Activated T-cell treated with anti-CD3 and anti-CD28 coated beads, Interleukin-2, amount 50 U/mL, for 72 hours (primary cell): ENCODE data around the gene ERICH6B. TPM values are rescaled to one million over a fixed set of nuclear protein-coding genes. Genes with fewer than 3 reads are reported as not detected.
"Not testable (repeated sequence)": the region's sequence is repeated elsewhere in the genome, so short reads cannot be mapped to it uniquely, and the experiment has no call there.

Experiments used
- ATAC-seq, 2 donors: fragments of 150-1000 bp; cut with Tn5 transposase; replicated peaks in 1 of 2; 2 replicates each; pipeline ENCODE4 v1.10.0; 2021; ENCODE audit warnings: moderate library complexity in 2 of 2, mild to moderate bottlenecking in 1 of 2
- DNase-seq, 2 donors: peaks; one replicate each; pipeline ENCODE4 v3.0.0; 2021 to 2022; ENCODE audit warnings: mixed read lengths in 1 of 2
- H3K27ac Mint-ChIP-seq: one replicate; pipeline ENCODE4 v1.8.0; 2022; ENCODE audit warnings: mild to moderate bottlenecking, moderate library complexity, mixed read lengths
- H3K27me3 Mint-ChIP-seq: one replicate; pipeline ENCODE4 v1.8.0; 2022; ENCODE audit warnings: low read depth, mixed read lengths
- H3K36me3 Mint-ChIP-seq, 2 donors: one replicate each; pipeline ENCODE4 v1.8.0; 2022; ENCODE audit warnings: mixed read lengths in 2 of 2, mild to moderate bottlenecking in 1 of 2; ENCODE audit not compliant: insufficient read depth in 2 of 2
- H3K4me1 Mint-ChIP-seq: one replicate; pipeline ENCODE4 v1.8.0; 2022; ENCODE audit warnings: low read depth, mixed read lengths
- H3K4me3 Mint-ChIP-seq, 2 donors: one replicate each; pipeline ENCODE4 v1.8.0; 2022; ENCODE audit warnings: mild to moderate bottlenecking in 2 of 2, mixed read lengths in 2 of 2, moderate library complexity in 2 of 2
- H3K9me3 Mint-ChIP-seq, 2 donors: one replicate each; pipeline ENCODE4 v1.8.0; 2022; ENCODE audit warnings: mixed read lengths in 2 of 2
- total RNA-seq, 2 donors: library from RNA; stranded (reverse); gene quantifications; one replicate each; pipeline ENCODE4 v1.2.3, GENCODE V29; 2022

The ERICH6B gene
- not detected for total RNA-seq

DNA sequence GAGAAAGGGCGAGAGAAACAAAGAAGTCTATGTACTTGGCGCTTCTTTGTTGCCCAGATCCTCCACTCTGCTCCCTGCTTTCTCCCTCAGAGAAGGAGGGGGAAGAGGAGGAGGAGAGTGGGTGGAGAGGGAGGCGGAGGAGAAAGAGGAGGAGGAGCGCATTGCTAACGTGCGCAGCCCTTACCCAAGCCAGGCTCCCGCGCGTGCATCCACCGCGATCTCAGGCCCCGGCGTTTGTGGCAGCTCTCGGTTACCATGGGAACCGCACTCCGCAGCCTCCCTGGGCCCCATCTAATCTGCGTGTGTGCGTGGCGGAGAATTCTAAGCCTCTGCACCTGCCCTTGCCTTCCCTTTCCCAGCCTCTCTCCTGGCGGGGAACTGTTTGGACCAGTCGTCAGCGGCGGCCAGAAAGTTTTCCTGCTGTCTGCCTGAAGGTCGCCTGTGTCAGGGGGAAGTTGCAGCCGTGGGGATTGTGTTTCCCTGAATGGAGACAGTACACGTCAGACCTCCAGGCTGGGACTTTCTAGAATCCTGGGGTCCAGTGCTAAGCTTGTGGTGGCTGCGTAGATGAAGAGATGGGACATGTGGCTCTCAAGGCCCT is at the start of gene ERICH6B:
Gene ERICH6B (minus strand): TSS at position 239 of the 601 bp plus-strand sequence. CDS start 18,734 bp downstream, outside the sequence.
- DNase-seq = peak in 1 of 2 donors; percentile 9

DNA sequence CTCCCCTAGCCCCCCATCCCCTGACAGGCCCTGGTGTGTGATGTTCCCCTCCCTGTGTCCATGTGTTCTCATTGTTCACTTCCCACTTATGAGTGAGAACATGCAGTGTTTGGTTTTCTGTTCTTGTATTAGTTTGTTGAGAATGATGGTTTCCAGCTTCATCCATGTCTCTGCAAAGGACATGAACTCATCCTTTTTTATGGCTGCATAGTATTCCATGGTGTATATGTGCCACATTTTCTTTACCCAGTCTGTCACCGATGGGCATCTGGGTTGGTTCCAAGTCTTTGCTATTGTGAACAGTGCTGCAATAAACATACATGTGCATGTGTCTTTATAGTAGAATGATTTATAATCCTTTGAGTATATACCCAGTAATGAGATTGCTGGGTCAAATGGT is 47.4 kb upstream of the ERICH6B start:
- H3K9me3 Mint-ChIP-seq, DNase-seq, H3K27me3 Mint-ChIP-seq, H3K36me3 Mint-ChIP-seq, ATAC-seq, H3K4me3 Mint-ChIP-seq, H3K27ac Mint-ChIP-seq, H3K4me1 Mint-ChIP-seq: not testable (repeated sequence)

More for the DNA sequence above, at the start of gene ERICH6B:
- H3K9me3 Mint-ChIP-seq = peaks cover 0 to 1% of the 10 kb centered on the region in 2 donors
- peak; percentile 28 to 45 for ATAC-seq
- H3K36me3 Mint-ChIP-seq = no peaks in the 10 kb centered on the region
- H3K27ac Mint-ChIP-seq = no peak within 1 kb of the TSS
- H3K27me3 Mint-ChIP-seq = peaks cover 69% of the 10 kb centered on the region
- H3K4me3 Mint-ChIP-seq = peak within 1 kb of the TSS in 1 of 2 donors; percentile 28
- peaks cover 5% of the 10 kb centered on the region for H3K4me1 Mint-ChIP-seq

DNA sequence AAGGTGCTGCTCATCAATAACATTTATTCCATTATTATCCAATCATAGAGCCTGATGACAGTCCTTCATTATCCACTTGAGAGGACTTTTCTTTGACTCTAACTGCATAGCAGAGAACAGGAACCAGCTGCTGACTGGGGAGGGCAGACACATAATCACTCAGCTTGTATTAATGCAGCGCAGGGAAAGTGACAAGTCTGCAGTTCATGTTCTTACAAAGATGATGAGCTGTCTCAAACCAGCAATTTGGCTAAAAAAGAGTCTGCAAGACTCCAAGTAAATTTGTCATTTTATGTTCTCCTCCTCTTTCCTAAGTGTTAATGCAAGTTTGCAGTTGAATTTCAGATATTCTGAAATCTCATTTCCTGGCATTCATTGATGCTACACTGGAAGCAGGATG is 46.6 kb upstream of the ERICH6B start:
- Mint-ChIP-seq H3K27me3 (no peaks in the 10 kb centered on the region), H3K4me3 (no peak overlapping the region), H3K9me3 (peaks cover 0 to 7% of the 10 kb centered on the region in 2 donors), H3K4me1 (peaks cover 6% of the 10 kb centered on the region), H3K36me3 (peaks cover 0 to 4% of the 10 kb centered on the region in 2 donors), H3K27ac (no peak overlapping the region)
- DNase-seq (no peak), ATAC-seq (no peak)

GRCh38 chr13:45660458-45660857 is 44.9 kb upstream of the ERICH6B start:
- H3K9me3 Mint-ChIP-seq, H3K27me3 Mint-ChIP-seq, ATAC-seq, H3K4me3 Mint-ChIP-seq, H3K36me3 Mint-ChIP-seq, DNase-seq, H3K4me1 Mint-ChIP-seq: not testable (repeated sequence)
- H3K27ac Mint-ChIP-seq = peak overlapping the region; percentile 3

- H3K9me3 Mint-ChIP-seq = peaks cover 0 to 5% of the 10 kb centered on the region in 2 donors
- peaks cover 0 to 4% of the 10 kb centered on the region in 2 donors for H3K36me3 Mint-ChIP-seq
- DNase-seq (no peak), ATAC-seq (no peak)
- no peaks in the 10 kb centered on the region for H3K27me3 Mint-ChIP-seq
- H3K27ac Mint-ChIP-seq = no peak overlapping the region
- H3K4me3 Mint-ChIP-seq = no peak overlapping the region
- H3K4me1 Mint-ChIP-seq = peaks cover 6% of the 10 kb centered on the region
Measured at GRCh38 chr13:45659536-45659935, 44.0 kb upstream of the ERICH6B start.

DNA sequence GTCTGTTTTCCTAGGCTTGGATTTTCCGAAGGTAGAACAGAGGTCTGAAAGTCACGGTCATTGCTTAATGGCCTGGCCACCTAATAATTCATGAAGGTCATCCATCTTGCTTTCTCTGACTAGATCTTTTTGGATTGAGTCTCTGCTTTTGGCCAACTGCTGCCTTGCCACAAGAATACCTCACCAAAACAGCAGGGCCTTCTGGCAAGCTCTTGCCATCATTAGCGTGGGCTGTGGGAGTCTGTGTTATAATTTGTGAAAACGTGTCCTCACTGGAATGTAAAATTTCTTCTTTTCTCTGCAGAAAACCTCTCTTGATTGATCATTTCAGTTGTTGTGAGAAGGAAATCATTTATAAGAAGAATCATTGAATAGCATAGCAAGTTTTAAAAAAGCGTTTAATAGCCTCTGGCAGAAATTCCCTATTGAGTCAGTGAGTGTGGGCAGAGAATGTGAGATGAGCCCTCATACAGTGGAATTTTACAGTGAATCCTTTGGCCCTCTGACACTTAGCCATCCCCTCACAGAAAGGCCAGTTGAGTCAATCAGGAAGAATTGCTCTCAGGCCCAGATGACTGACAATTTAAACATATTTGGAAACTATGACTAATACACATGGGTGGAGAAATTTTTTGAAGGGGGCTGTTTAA is 43.2 kb upstream of the ERICH6B start:
- Mint-ChIP-seq H3K4me1 (peaks cover 6% of the 10 kb centered on the region), H3K27ac (no peak overlapping the region), H3K9me3 (peaks cover 0 to 5% of the 10 kb centered on the region in 2 donors), H3K27me3 (no peaks in the 10 kb centered on the region), H3K36me3 (peaks cover 0 to 4% of the 10 kb centered on the region in 2 donors), H3K4me3 (no peak overlapping the region)
- DNase-seq (no peak), ATAC-seq (no peak)

GRCh38 chr13:45654633-45655349 is 39.3 kb upstream of the ERICH6B start:
- Mint-ChIP-seq H3K27me3 (no peaks in the 10 kb centered on the region), H3K4me1 (no peaks in the 10 kb centered on the region), H3K4me3 (no peak overlapping the region), H3K9me3 (no peaks in the 10 kb centered on the region), H3K27ac (no peak overlapping the region), H3K36me3 (no peaks in the 10 kb centered on the region)
- ATAC-seq = no peak
- no peak for DNase-seq

- H3K9me3 Mint-ChIP-seq, H3K4me1 Mint-ChIP-seq, ATAC-seq, H3K27ac Mint-ChIP-seq, DNase-seq, H3K4me3 Mint-ChIP-seq: not testable (repeated sequence)
- Mint-ChIP-seq H3K27me3 (peaks cover 12% of the 10 kb centered on the region), H3K36me3 (peaks cover 4 to 13% of the 10 kb centered on the region in 2 donors)
Measured at GRCh38 chr13:45645263-45645662, 29.7 kb upstream of the ERICH6B start.

GRCh38 chr13:45642159-45642558 is 26.6 kb upstream of the ERICH6B start:
- DNase-seq, H3K9me3 Mint-ChIP-seq, H3K4me3 Mint-ChIP-seq, H3K4me1 Mint-ChIP-seq, H3K27ac Mint-ChIP-seq, ATAC-seq: not testable (repeated sequence)
- peaks cover 12% of the 10 kb centered on the region for H3K27me3 Mint-ChIP-seq
- H3K36me3 Mint-ChIP-seq = peaks cover 4 to 13% of the 10 kb centered on the region in 2 donors

GRCh38 chr13:45635291-45635690 is 19.8 kb upstream of the ERICH6B start:
- H3K4me3 Mint-ChIP-seq, H3K9me3 Mint-ChIP-seq, ATAC-seq, H3K36me3 Mint-ChIP-seq, H3K27me3 Mint-ChIP-seq, DNase-seq, H3K4me1 Mint-ChIP-seq, H3K27ac Mint-ChIP-seq: not testable (repeated sequence)

DNA sequence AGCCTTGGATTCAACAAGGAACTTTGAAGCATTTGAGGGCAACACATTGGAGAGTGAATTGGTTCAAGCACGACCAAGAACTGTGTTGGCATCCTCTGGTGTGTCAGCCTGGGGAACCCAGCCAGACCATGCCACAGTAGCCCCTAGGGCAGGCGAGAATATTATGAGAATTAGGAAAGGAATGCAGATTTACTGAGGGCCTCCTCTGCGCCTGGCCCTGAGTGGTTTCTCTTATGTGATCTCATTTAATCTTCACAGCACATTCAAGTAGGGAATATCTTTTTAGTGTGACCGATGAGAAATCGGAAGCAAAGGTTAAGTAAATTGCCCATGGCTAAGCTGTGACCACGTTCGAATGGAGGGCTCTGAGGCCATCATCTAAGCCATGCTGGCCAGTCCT is 15.3 kb upstream of the ERICH6B start:
- Mint-ChIP-seq H3K27ac (no peak overlapping the region), H3K9me3 (no peaks in the 10 kb centered on the region), H3K4me3 (no peak overlapping the region), H3K4me1 (no peaks in the 10 kb centered on the region), H3K36me3 (no peaks in the 10 kb centered on the region), H3K27me3 (no peaks in the 10 kb centered on the region)
- DNase-seq (no peak), ATAC-seq (no peak)

DNA sequence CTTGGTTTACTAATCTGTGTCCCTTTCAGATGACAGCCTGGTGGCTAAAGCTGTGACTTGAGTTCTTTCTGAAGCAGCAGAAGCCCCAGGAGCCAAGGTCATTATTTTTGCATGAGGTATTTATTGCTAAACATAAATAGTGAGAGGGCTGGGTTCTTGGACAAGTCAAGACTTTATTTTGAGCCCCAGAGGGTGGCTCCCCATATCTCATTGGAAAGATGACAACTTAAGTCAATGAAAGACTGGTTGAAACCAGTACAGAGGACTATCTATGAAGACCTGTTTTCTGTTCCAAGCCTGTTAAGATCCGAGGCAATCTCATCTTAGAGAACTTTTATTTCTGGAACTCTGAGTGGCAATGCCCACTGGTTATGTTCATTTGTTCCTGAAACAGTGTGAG is 14.4 kb upstream of the ERICH6B start:
- Mint-ChIP-seq H3K4me1 (no peaks in the 10 kb centered on the region), H3K9me3 (no peaks in the 10 kb centered on the region), H3K27ac (no peak overlapping the region), H3K36me3 (no peaks in the 10 kb centered on the region), H3K27me3 (peaks cover 5% of the 10 kb centered on the region), H3K4me3 (no peak overlapping the region)
- no peak for DNase-seq
- no peak for ATAC-seq

GRCh38 chr13:45628094-45628493 is 12.6 kb upstream of the ERICH6B start:
- no peaks in the 10 kb centered on the region for H3K4me1 Mint-ChIP-seq
- H3K36me3 Mint-ChIP-seq = no peaks in the 10 kb centered on the region
- H3K9me3 Mint-ChIP-seq = no peaks in the 10 kb centered on the region
- H3K27ac Mint-ChIP-seq = no peak overlapping the region
- H3K4me3 Mint-ChIP-seq = no peak overlapping the region
- no peak for DNase-seq
- ATAC-seq = no peak
- peaks cover 11% of the 10 kb centered on the region for H3K27me3 Mint-ChIP-seq
